HG02938 (cell line): Measurements from ENCODE around the gene SLC7A10.

Source experiments
- ATAC-seq: cut with Tn5 transposase; IDR thresholded peaks from one replicate; pipeline ENCODE4 v1.9.1; 2021; ENCODE audit warnings: mild to moderate bottlenecking, moderate library complexity; ENCODE audit not compliant: unreplicated experiment

The SLC7A10 gene

GRCh38 chr19:33255781-33256180 is 30.1 kb upstream of the SLC7A10 start:
- ATAC-seq: no peak

GRCh38 chr19:33254245-33254824 is 28.7 kb upstream of the SLC7A10 start:
- no peak for ATAC-seq

GRCh38 chr19:33252971-33253370 is 27.3 kb upstream of the SLC7A10 start:
- no peak for ATAC-seq

- no peak for ATAC-seq
Observed at GRCh38 chr19:33252418-33252962, 26.8 kb upstream of the SLC7A10 start.

- no peak for ATAC-seq
Observed at GRCh38 chr19:33251526-33252090, 26.0 kb upstream of the SLC7A10 start.

- ATAC-seq: no peak
Observed at GRCh38 chr19:33251076-33251475, 25.4 kb upstream of the SLC7A10 start.

GRCh38 chr19:33250500-33250899 is 24.9 kb upstream of the SLC7A10 start:
- no peak for ATAC-seq

- ATAC-seq: no peak
Observed at GRCh38 chr19:33249740-33250366, 24.2 kb upstream of the SLC7A10 start.

- ATAC-seq: no peak
Observed at GRCh38 chr19:33248954-33249613, 23.4 kb upstream of the SLC7A10 start.

GRCh38 chr19:33248553-33248953 is 22.9 kb upstream of the SLC7A10 start:
- no peak for ATAC-seq

- ATAC-seq: no peak
Observed at GRCh38 chr19:33248104-33248503, 22.5 kb upstream of the SLC7A10 start.

- no peak for ATAC-seq
Observed at GRCh38 chr19:33247441-33247819, 21.8 kb upstream of the SLC7A10 start.

GRCh38 chr19:33246709-33247440 is 21.2 kb upstream of the SLC7A10 start:
- ATAC-seq: no peak

GRCh38 chr19:33245948-33246708 is 20.5 kb upstream of the SLC7A10 start:
- no peak for ATAC-seq

- no peak for ATAC-seq
Observed at GRCh38 chr19:33242911-33243310, 17.3 kb upstream of the SLC7A10 start.

GRCh38 chr19:33242131-33242530 is 16.5 kb upstream of the SLC7A10 start:
- ATAC-seq: no peak

GRCh38 chr19:33241530-33242101 is 16.0 kb upstream of the SLC7A10 start:
- no peak for ATAC-seq

- ATAC-seq: no peak
Observed at GRCh38 chr19:33241091-33241529, 15.5 kb upstream of the SLC7A10 start.

GRCh38 chr19:33240181-33240771 is 14.6 kb upstream of the SLC7A10 start:
- no peak for ATAC-seq
